Ishikawa (cell line): ENCODE measurements around the gene KRTAP20-1.
A peak's percentile ranks its signal among the peaks of the same experiment; 100 is the strongest.

Experiments
- CEBPB ChIP-seq: IDR thresholded peaks from 2 replicates; pipeline ENCODE4 v1.6.1; 2012
- CREB1 ChIP-seq: IDR thresholded peaks from 2 replicates; pipeline ENCODE4 v1.6.1; 2012; ENCODE audit warnings: low read depth
- EGR1 ChIP-seq: IDR thresholded peaks from 2 replicates; pipeline ENCODE4 v1.6.1; 2012
- EP300 ChIP-seq: IDR thresholded peaks from 2 replicates; pipeline ENCODE4 v1.6.1; 2012; ENCODE audit warnings: borderline replicate concordance
- FOXM1 ChIP-seq: IDR thresholded peaks from 2 replicates; pipeline ENCODE4 v1.6.1; 2012; ENCODE audit warnings: low read depth, borderline replicate concordance
- MAX ChIP-seq: IDR thresholded peaks from 2 replicates; pipeline ENCODE4 v1.6.1; 2012
- NFIC ChIP-seq: IDR thresholded peaks from 2 replicates; pipeline ENCODE4 v1.6.1; 2012
- RAD21 ChIP-seq: IDR thresholded peaks from 2 replicates; pipeline ENCODE4 v1.6.1; 2012; ENCODE audit warnings: low read depth
- REST ChIP-seq: IDR thresholded peaks from 2 replicates; pipeline ENCODE4 v1.6.1; 2012; ENCODE audit warnings: low read depth, mild to moderate bottlenecking
- TAF1 ChIP-seq: IDR thresholded peaks from 2 replicates; pipeline ENCODE4 v1.6.1; 2012; ENCODE audit warnings: low read depth, mild to moderate bottlenecking
- TCF12 ChIP-seq: IDR thresholded peaks from 2 replicates; pipeline ENCODE4 v1.6.1; 2012; ENCODE audit warnings: low read depth
- TEAD4 ChIP-seq: IDR thresholded peaks from 2 replicates; pipeline ENCODE4 v1.6.1; 2012
- USF1 ChIP-seq: IDR thresholded peaks from 2 replicates; pipeline ENCODE4 v1.6.1; 2012
- YY1 ChIP-seq: IDR thresholded peaks from 2 replicates; pipeline ENCODE4 v1.6.1; 2012; ENCODE audit warnings: low read depth
- ZBTB7A ChIP-seq: IDR thresholded peaks from 2 replicates; pipeline ENCODE4 v1.6.1; 2012; ENCODE audit warnings: low read depth

KRTAP20-1 gene

DNA sequence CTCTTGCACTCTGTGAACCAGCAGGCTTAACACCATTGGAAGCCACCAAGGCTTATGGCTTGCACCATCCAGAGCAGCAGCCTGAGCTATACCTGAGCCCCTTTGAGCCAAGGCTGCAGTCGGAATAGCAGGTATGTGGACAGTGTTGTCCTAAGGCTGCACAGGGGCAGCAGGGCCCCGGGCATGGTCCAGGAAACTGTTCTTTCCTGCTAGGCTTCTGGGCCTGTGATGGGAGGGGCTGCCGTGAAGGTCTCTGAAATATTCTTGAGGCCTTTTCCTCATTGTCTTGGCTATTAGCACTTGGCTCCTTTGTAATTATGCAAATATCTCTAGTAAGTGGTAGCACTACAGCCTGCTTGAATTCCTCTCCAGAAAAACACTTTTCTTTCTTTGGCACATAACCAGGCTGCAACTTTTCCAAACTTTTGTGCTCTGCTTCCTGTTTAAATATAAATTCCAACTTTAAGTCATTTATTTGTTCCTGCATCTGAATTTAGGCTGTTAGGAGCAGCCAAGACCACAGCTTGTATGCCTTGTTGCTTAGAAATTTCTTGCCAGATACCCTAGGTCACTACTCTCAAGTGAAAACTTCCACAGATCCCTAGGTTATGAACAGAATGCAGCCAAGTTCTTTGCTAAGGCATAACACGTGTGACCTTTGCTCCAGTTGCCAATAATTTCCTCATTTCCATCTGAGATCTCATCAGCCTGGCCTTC, 9.4 kb downstream of the KRTAP20-1 start:
- no peak for TF ChIP-seq RAD21
- no peak for TF ChIP-seq NFIC
- TF ChIP-seq TEAD4 = no peak
- no peak for TF ChIP-seq YY1
- no peak for TF ChIP-seq REST
- no peak for TF ChIP-seq CEBPB
- no peak for TF ChIP-seq EP300
- no peak for TF ChIP-seq EGR1

DNA sequence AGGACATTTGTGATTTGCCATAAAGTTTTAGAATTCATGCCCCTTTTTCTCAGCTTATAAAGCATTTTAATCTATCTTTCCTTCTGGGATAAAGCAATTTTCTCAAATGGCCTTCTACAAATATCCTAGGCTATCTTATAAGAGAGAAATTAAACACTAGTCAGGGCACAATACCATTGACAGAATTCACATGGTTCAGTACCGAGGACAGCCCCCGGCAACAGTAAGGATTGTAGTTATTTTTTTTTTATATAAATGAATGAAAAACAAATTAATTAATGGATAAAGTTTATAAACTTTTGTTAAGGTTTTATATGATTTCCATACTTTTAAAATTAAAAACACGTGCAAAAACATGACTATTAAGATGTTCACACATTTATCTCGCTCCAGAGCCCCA, 11.9 kb downstream of the KRTAP20-1 start:
- TF ChIP-seq REST (0 out of 2 replicates have a peak, but pooled peaks have one; percentile 21), USF1 (no peak)

GRCh38 chr21:30629200-30629599, 13.0 kb downstream of the KRTAP20-1 start:
- no peak for TF ChIP-seq TAF1
- no peak for TF ChIP-seq ZBTB7A
- no peak for TF ChIP-seq CREB1
- no peak for TF ChIP-seq MAX
- no peak for TF ChIP-seq EP300
- TF ChIP-seq NFIC = no peak
- TF ChIP-seq YY1 = no peak
- TF ChIP-seq RAD21 = no peak
- TF ChIP-seq FOXM1 = no peak
- no peak for TF ChIP-seq USF1
- no peak for TF ChIP-seq REST
- TF ChIP-seq CEBPB = no peak
- TF ChIP-seq TCF12 = no peak
- TF ChIP-seq EGR1 = no peak
- TF ChIP-seq TEAD4 = no peak

GRCh38 chr21:30634906-30635305, 18.7 kb downstream of the KRTAP20-1 start, which contains the start of gene KRTAP20-2:
Gene KRTAP20-2 (plus strand): TSS chr21:30635206. CDS start chr21:30635264, 58 bp downstream.
- TF ChIP-seq USF1 (no peak), CREB1 (no peak), EGR1 (no peak), RAD21 (no peak), TAF1 (no peak)

- TF ChIP-seq TAF1 (no peak), MAX (no peak), NFIC (no peak)
Measured at GRCh38 chr21:30638686-30639085, 22.5 kb downstream of the KRTAP20-1 start.
